ENCODE measurements around the gene LRRK1. TPM values are rescaled to one million over a fixed set of nuclear protein-coding genes. Genes with fewer than 3 reads are reported as not detected.

Gene LRRK1
- total RNA-seq, 4 donors from 2014 or later: 2.6 to 36.6 (median 13.1) TPM

- Histone ChIP-seq H3K27ac (no peak overlapping the region), H3K4me1 (no peaks in the 10 kb centered on the region), H3K4me3 (no peak overlapping the region), H3K27me3 (no peaks in the 10 kb centered on the region), H3K36me3 (no peaks in the 10 kb centered on the region), H3K9me3 (no peaks in the 10 kb centered on the region)
- no peak for DNase-seq
- TF ChIP-seq POLR2A (IDR thresholded peaks at IDR 0.05): no peak
- TF ChIP-seq CTCF (IDR thresholded peaks at IDR 0.05): no peak
- intact Hi-C loops (cut with DNase I; ENCODE audit: low total_unique reads): no loop called here
These were observed 159.6 kb downstream of the LRRK1 start for GRCh38 chr15:101078669-101079323.

GRCh38 chr15:101081900-101082299 is 162.7 kb downstream of the LRRK1 start:
- H3K27ac ChIP-seq: no peak overlapping the region
- H3K9me3 ChIP-seq: no peaks in the 10 kb centered on the region
- H3K4me3 ChIP-seq: no peak overlapping the region
- TF ChIP-seq POLR2A (IDR thresholded peaks at IDR 0.05): no peak
- no peak for TF ChIP-seq CTCF (IDR thresholded peaks at IDR 0.05)
- H3K27me3 ChIP-seq: no peaks in the 10 kb centered on the region
- H3K4me1 ChIP-seq: no peaks in the 10 kb centered on the region
- no peak for DNase-seq
- H3K36me3 ChIP-seq: no peaks in the 10 kb centered on the region
- intact Hi-C loops (cut with DNase I; ENCODE audit: low total_unique reads): no loop called here

GRCh38 chr15:101083336-101084045 is 164.3 kb downstream of the LRRK1 start:
- Histone ChIP-seq H3K27ac (no peak overlapping the region), H3K36me3 (no peaks in the 10 kb centered on the region), H3K4me3 (no peak overlapping the region), H3K27me3 (no peaks in the 10 kb centered on the region), H3K4me1 (no peaks in the 10 kb centered on the region), H3K9me3 (no peaks in the 10 kb centered on the region)
- no peak for TF ChIP-seq POLR2A (IDR thresholded peaks at IDR 0.05)
- TF ChIP-seq CTCF (IDR thresholded peaks at IDR 0.05): no peak
- intact Hi-C loops (cut with DNase I; ENCODE audit: low total_unique reads): no loop called here
- no peak for DNase-seq

GRCh38 chr15:101084801-101085200 is 165.6 kb downstream of the LRRK1 start:
- Histone ChIP-seq H3K27ac (no peak overlapping the region), H3K27me3 (no peaks in the 10 kb centered on the region), H3K4me3 (no peak overlapping the region), H3K4me1 (no peaks in the 10 kb centered on the region), H3K36me3 (no peaks in the 10 kb centered on the region), H3K9me3 (no peaks in the 10 kb centered on the region)
- TF ChIP-seq CTCF (IDR thresholded peaks at IDR 0.05) (no peak), POLR2A (IDR thresholded peaks at IDR 0.05) (no peak)
- intact Hi-C loops (cut with DNase I; ENCODE audit: low total_unique reads): loop anchor here (5.0 kb wide), 1 partner anchor 178 kb away; no protein-coding TSS in a partner anchor
- no peak for DNase-seq

GRCh38 chr15:101085311-101085700 is 166.1 kb downstream of the LRRK1 start:
- no peak overlapping the region for H3K27ac ChIP-seq
- no peak overlapping the region for H3K4me3 ChIP-seq
- no peaks in the 10 kb centered on the region for H3K27me3 ChIP-seq
- TF ChIP-seq CTCF (IDR thresholded peaks at IDR 0.05): no peak
- no peak for TF ChIP-seq POLR2A (IDR thresholded peaks at IDR 0.05)
- intact Hi-C loops (cut with DNase I; ENCODE audit: low total_unique reads): loop anchor here (5.0 kb wide), 1 partner anchor 177 kb away; no protein-coding TSS in a partner anchor
- no peaks in the 10 kb centered on the region for H3K9me3 ChIP-seq
- no peak for DNase-seq
- no peaks in the 10 kb centered on the region for H3K36me3 ChIP-seq
- H3K4me1 ChIP-seq: no peaks in the 10 kb centered on the region

All from uterus (tissue), 4 donors.